DOHH2 (cell line): ENCODE results near the gene PCTP.

Experiments used
- H3F3A ChIP-seq: fragments of 200-600 bp; sonication (generic), shearing (Covaris generic); 2 replicates; pipeline ENCODE4 v1.6.0; 2016; ENCODE audit warnings: antibody characterized with exemption, mild to moderate bottlenecking; ENCODE audit not compliant: control insufficient read depth, insufficient read depth
- H3K27ac ChIP-seq: fragments of 200-600 bp; sonication (generic); 2 replicates; pipeline ENCODE4 v1.5.1; 2014; ENCODE audit warnings: low read depth, mild to moderate bottlenecking, low read length, moderate library complexity
- H3K27me3 ChIP-seq: fragments of 200-600 bp; sonication (generic); 2 replicates; pipeline ENCODE4 v1.6.1; 2014; ENCODE audit warnings: mild to moderate bottlenecking, low read length, mixed read lengths; ENCODE audit not compliant: control insufficient read depth
- H3K36me3 ChIP-seq: fragments of 200-600 bp; sonication (generic); 2 replicates; pipeline ENCODE4 v1.6.1; 2014; ENCODE audit warnings: mild to moderate bottlenecking, low read length, moderate library complexity, mixed read lengths; ENCODE audit not compliant: control insufficient read depth
- H3K4me1 ChIP-seq: fragments of 200-600 bp; sonication (generic); 2 replicates; pipeline ENCODE4 v1.6.1; 2014; ENCODE audit warnings: mild to moderate bottlenecking, low read length, mixed read lengths; ENCODE audit not compliant: control insufficient read depth
- H3K4me2 ChIP-seq: fragments of 200-600 bp; sonication (generic); 2 replicates; pipeline ENCODE4 v1.6.0; 2014; ENCODE audit warnings: mild to moderate bottlenecking, low read length, moderate library complexity
- H3K4me3 ChIP-seq: fragments of 200-600 bp; sonication (generic); 2 replicates; pipeline ENCODE4 v1.5.1; 2014; ENCODE audit warnings: mild to moderate bottlenecking, low read length, mixed read lengths
- H3K79me2 ChIP-seq: fragments of 200-600 bp; sonication (generic); 2 replicates; pipeline ENCODE4 v1.6.1; 2014; ENCODE audit warnings: mild to moderate bottlenecking, low read length, mixed read lengths; ENCODE audit not compliant: control insufficient read depth
- H3K9me2 ChIP-seq: fragments of 200-600 bp; sonication (generic); replicated peaks from 2 replicates; pipeline ENCODE4 v1.6.1; 2014; ENCODE audit warnings: mild to moderate bottlenecking, low read length, mixed read lengths; ENCODE audit not compliant: control insufficient read depth
- H3K9me3 ChIP-seq: fragments of 200-600 bp; sonication (generic); 2 replicates; pipeline ENCODE4 v1.6.1; 2014; ENCODE audit warnings: antibody characterized with exemption, low read length, mixed read lengths; ENCODE audit not compliant: control insufficient read depth, insufficient read depth
- H4K20me1 ChIP-seq: fragments of 200-600 bp; sonication (generic); 2 replicates; pipeline ENCODE4 v1.6.0; 2014; ENCODE audit warnings: low read depth, mild to moderate bottlenecking, antibody characterized with exemption, low read length, moderate library complexity; ENCODE audit not compliant: control insufficient read depth, insufficient read depth
- EZH2phosphoT487 ChIP-seq: fragments of 200-600 bp; sonication (generic); IDR thresholded peaks from 2 replicates; pipeline ENCODE4 v1.6.1; 2017; ENCODE audit warnings: borderline replicate concordance, mild to moderate bottlenecking, antibody characterized with exemption, low read length, moderate library complexity, mixed read lengths
- TF ChIP-seq, protein P1 (sequence below): fragments of 200-600 bp; sonication (generic); IDR thresholded peaks from one replicate; pipeline ENCODE4 v1.5.1; 2014; ENCODE audit warnings: antibody characterized with exemption, mild to moderate bottlenecking, low read depth, low read length; ENCODE audit not compliant: poor library complexity, severe bottlenecking

Gene PCTP

DNA sequence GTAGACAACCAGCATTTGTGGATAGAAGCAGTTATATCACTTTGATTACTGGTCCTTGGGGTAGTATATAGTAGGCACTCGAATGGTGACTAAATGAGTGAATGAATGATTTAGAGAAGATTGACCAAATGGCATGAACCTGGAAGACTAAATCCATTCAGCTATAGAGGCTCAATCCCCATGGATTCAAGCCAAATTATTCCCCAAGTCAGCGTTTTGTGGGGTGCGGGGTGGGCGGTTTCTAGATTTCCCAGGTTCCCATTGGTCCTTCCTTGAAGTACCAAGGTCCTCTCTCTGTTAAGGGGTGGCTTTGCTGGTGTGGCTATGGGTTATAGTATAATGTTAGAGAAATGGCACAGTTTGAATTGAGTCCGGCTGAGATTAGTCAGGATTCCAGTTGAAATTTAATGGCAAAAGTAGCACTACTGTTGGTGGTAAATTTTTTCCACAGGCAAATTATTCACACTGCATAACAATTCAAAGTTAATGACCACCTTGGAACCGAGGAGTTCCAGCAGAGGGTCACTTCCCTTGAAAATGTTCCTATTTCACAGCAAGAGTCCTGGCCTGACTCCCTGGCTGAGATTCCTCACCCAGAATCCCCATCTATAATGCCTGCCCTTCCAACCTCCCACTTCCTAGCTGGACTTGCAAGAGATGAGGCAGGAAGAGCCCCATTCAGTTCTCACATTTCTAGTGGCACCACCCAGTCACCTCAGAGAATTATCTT, 27.7 kb downstream of the PCTP start:
- no peaks in the 10 kb centered on the region for H3K4me1 ChIP-seq

DNA sequence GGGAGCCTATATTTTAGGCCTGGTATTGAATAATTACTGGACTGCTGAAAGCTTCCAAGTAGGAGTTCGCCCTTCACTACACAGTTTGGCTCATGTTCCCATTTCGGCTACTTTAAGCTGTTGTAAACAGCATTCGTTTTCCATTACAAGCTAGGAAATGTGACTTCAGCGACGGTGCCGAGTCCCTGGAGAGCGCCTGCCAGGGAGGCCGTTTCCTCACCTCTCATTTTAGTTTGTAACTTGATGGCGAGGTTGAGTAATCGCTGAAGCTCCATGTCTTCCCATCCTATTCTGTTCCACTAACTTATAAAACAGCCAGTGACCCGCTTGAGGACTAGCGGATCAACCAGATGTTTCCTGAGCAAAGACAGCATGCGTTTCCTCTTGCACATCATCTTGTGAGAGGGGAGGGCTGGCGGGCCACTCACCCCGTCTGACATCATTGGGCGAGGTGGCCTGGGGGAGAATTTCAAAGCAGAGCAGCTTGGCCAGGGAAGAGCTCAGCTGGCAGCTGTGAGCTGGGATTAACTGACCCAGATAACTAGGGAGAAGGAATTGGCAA, 32.9 kb downstream of the PCTP start:
- Histone ChIP-seq H3K9me2 (no peaks in the 10 kb centered on the region), H3K36me3 (no peaks in the 10 kb centered on the region), H3K4me3 (no peak overlapping the region), H4K20me1 (no peaks in the 10 kb centered on the region), H3K27ac (no peak overlapping the region), H3K4me2 (no peak overlapping the region), H3K9me3 (no peaks in the 10 kb centered on the region), H3K4me1 (no peaks in the 10 kb centered on the region), H3F3A (no peaks in the 10 kb centered on the region), H3K27me3 (no peaks in the 10 kb centered on the region; the same call in 1 of the 2 replicates), H3K79me2 (no peaks in the 10 kb centered on the region)
- TF ChIP-seq, protein P1, sequence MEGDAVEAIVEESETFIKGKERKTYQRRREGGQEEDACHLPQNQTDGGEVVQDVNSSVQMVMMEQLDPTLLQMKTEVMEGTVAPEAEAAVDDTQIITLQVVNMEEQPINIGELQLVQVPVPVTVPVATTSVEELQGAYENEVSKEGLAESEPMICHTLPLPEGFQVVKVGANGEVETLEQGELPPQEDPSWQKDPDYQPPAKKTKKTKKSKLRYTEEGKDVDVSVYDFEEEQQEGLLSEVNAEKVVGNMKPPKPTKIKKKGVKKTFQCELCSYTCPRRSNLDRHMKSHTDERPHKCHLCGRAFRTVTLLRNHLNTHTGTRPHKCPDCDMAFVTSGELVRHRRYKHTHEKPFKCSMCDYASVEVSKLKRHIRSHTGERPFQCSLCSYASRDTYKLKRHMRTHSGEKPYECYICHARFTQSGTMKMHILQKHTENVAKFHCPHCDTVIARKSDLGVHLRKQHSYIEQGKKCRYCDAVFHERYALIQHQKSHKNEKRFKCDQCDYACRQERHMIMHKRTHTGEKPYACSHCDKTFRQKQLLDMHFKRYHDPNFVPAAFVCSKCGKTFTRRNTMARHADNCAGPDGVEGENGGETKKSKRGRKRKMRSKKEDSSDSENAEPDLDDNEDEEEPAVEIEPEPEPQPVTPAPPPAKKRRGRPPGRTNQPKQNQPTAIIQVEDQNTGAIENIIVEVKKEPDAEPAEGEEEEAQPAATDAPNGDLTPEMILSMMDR = no peak
- no peak for TF ChIP-seq EZH2phosphoT487

More for the DNA sequence above, 27.7 kb downstream of the PCTP start:
- Histone ChIP-seq H3K36me3 (no peaks in the 10 kb centered on the region), H3K9me2 (no peaks in the 10 kb centered on the region), H3K27ac (no peak overlapping the region), H3K4me2 (no peak overlapping the region), H3K4me3 (no peak overlapping the region), H3K27me3 (no peaks in the 10 kb centered on the region), H3K9me3 (no peaks in the 10 kb centered on the region), H4K20me1 (no peaks in the 10 kb centered on the region), H3F3A (no peaks in the 10 kb centered on the region), H3K79me2 (no peaks in the 10 kb centered on the region)
- no peak for TF ChIP-seq EZH2phosphoT487
- TF ChIP-seq, protein P1 = no peak

DNA sequence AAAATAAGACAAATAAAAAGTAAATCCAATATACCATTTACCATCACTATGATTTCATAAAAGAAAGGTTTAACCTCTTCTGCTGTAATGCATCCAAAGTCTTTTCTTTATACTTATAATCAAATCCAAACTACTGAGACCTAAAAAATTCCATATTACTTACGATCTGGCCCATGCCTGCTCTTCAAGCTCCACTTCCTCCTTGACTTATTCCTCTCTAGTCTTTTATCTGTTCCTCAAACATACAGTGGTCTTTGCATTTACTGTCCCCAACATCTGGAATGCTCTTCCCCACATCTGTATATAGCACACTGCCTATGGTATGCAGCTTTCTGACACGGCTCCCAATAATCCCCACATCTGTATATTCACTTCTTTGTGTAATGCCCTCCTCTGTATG, 33.8 kb downstream of the PCTP start:
- H3F3A ChIP-seq = no peaks in the 10 kb centered on the region
- H3K36me3 ChIP-seq = no peaks in the 10 kb centered on the region
- no peaks in the 10 kb centered on the region for H3K79me2 ChIP-seq
- no peaks in the 10 kb centered on the region for H3K9me3 ChIP-seq
- no peaks in the 10 kb centered on the region for H3K9me2 ChIP-seq
- no peaks in the 10 kb centered on the region for H4K20me1 ChIP-seq
- H3K4me3 ChIP-seq = no peak overlapping the region
- no peak for TF ChIP-seq EZH2phosphoT487
- TF ChIP-seq, protein P1 = no peak
- no peak overlapping the region for H3K27ac ChIP-seq
- no peak overlapping the region for H3K4me2 ChIP-seq
- H3K27me3 ChIP-seq = peaks cover 4% of the 10 kb centered on the region
- H3K4me1 ChIP-seq = no peaks in the 10 kb centered on the region
